ENCODE results near the gene PML. TPM values are rescaled to one million over a fixed set of nuclear protein-coding genes. Genes with fewer than 3 reads are reported as not detected.

Gene PML
- total and polyA plus RNA-seq, 4 donors, result 33.9 to 80.5 (median 60.8) TPM

DNA sequence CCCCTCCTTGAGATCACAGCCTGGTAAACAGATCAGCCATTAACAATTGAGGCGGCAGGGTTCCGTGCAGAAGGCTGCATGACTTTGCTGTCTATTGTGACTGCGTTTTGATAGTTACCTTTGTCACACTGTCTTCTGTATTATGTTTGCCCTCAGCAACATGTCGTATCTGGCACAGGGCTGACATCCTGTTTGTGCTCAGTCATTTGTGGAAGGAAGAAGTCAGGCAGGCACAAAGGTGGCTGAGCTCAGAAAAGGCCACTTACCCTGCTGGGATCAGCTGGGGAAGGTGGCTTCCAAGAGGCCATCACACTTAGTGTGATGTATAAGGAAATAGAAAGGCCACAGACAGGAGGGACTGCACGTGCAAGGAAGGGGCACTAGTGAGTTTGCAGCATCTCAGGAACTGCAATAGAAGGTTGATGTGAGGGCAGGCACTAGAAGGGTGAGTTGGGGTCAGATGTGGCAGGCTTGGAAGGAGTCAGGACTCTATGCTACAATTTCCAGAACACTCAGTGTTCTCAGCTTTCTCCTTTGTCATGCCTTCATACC, 13.4 kb downstream of the PML start:
- Histone ChIP-seq H3K36me3 (ENCODE audit: control insufficient read depth in 4 of 4, insufficient read depth in 4 of 4, low read length in 4 of 4) (peaks cover 5 to 18% (median 11%) of the 10 kb centered on the region in 4 donors), H3K27ac (ENCODE audit: low read depth in 1 of 2, low read length in 1 of 2) (peak overlapping the region in 1 of 2 donors; percentile 35), H3K27me3 (ENCODE audit: control insufficient read depth in 3 of 3, insufficient read depth in 3 of 3, low read length in 2 of 3) (no peaks in the 10 kb centered on the region), H3K9me3 (ENCODE audit: control insufficient read depth in 4 of 4, insufficient read depth in 3 of 4, low read length in 3 of 4) (no peaks in the 10 kb centered on the region), H3K4me1 (ENCODE audit: control insufficient read depth in 5 of 5, insufficient read depth in 5 of 5, low read length in 5 of 5) (peaks cover 0 to 29% (median 14%) of the 10 kb centered on the region in 5 donors), H3K9ac (ENCODE audit: insufficient read depth in 1 of 2, low read length in 2 of 2) (no peak overlapping the region), H3K4me3 (no peak overlapping the region)
- 16 to 42% methylated on average over 5 of the region's 5 CpGs for whole genome bisulfite sequencing, 2 donors
- TF ChIP-seq, protein P1, sequence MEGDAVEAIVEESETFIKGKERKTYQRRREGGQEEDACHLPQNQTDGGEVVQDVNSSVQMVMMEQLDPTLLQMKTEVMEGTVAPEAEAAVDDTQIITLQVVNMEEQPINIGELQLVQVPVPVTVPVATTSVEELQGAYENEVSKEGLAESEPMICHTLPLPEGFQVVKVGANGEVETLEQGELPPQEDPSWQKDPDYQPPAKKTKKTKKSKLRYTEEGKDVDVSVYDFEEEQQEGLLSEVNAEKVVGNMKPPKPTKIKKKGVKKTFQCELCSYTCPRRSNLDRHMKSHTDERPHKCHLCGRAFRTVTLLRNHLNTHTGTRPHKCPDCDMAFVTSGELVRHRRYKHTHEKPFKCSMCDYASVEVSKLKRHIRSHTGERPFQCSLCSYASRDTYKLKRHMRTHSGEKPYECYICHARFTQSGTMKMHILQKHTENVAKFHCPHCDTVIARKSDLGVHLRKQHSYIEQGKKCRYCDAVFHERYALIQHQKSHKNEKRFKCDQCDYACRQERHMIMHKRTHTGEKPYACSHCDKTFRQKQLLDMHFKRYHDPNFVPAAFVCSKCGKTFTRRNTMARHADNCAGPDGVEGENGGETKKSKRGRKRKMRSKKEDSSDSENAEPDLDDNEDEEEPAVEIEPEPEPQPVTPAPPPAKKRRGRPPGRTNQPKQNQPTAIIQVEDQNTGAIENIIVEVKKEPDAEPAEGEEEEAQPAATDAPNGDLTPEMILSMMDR (IDR thresholded peaks at IDR 0.05; ENCODE audit: control extremely low read depth, extremely low read depth), result no peak
- ATAC-seq (ENCODE audit: insufficient read depth, low FRiP score) (no peak), DNase-seq (peak in 1 of 3 donors; percentile 8)

DNA sequence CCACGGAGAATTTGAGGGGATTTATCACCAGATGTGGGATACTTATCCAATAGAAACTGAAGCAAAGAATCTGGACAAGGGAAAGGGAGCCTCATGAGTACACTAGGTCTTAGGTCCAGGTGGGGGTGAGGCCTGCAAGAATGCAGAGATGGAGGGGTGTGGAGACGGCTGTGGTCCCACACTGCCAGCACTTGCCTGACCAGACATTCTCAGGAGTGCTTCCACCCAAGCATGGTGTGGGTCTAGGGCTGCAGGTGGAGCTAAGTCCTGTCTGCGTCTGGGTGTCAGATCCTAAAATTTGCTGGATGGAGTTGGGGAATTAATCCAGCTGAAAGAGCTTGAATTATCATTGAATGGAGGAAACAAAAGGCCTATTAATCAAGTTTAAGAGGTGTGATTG, 14.4 kb downstream of the PML start:
- Histone ChIP-seq H3K9me3 (ENCODE audit: control insufficient read depth in 4 of 4, insufficient read depth in 3 of 4, low read length in 3 of 4) (no peaks in the 10 kb centered on the region), H3K9ac (ENCODE audit: insufficient read depth in 1 of 2, low read length in 2 of 2) (no peak overlapping the region), H3K27me3 (ENCODE audit: control insufficient read depth in 3 of 3, insufficient read depth in 3 of 3, low read length in 2 of 3) (no peaks in the 10 kb centered on the region), H3K27ac (ENCODE audit: low read depth in 1 of 2, low read length in 1 of 2) (peak overlapping the region in 1 of 2 donors; percentile 18), H3K4me3 (no peak overlapping the region), H3K36me3 (ENCODE audit: control insufficient read depth in 4 of 4, insufficient read depth in 4 of 4, low read length in 4 of 4) (peaks cover 5 to 19% (median 9%) of the 10 kb centered on the region in 4 donors), H3K4me1 (ENCODE audit: control insufficient read depth in 5 of 5, insufficient read depth in 5 of 5, low read length in 5 of 5) (peaks cover 0 to 29% (median 14%) of the 10 kb centered on the region in 5 donors)
- TF ChIP-seq, protein P1 (IDR thresholded peaks at IDR 0.05; ENCODE audit: control extremely low read depth, extremely low read depth), result no peak
- ATAC-seq (ENCODE audit: insufficient read depth, low FRiP score) (no peak), DNase-seq (no peak)
- WGBS, 2 donors, result 90 to 92% methylated on average over 3 of the region's 3 CpGs

- Histone ChIP-seq H3K36me3 (ENCODE audit: control insufficient read depth in 4 of 4, insufficient read depth in 4 of 4, low read length in 4 of 4) (peaks cover 5 to 15% (median 9%) of the 10 kb centered on the region in 4 donors), H3K4me3 (no peak overlapping the region), H3K27me3 (ENCODE audit: control insufficient read depth in 3 of 3, insufficient read depth in 3 of 3, low read length in 2 of 3) (no peaks in the 10 kb centered on the region), H3K4me1 (ENCODE audit: control insufficient read depth in 5 of 5, insufficient read depth in 5 of 5, low read length in 5 of 5) (peaks cover 0 to 36% (median 14%) of the 10 kb centered on the region in 5 donors), H3K9me3 (ENCODE audit: control insufficient read depth in 4 of 4, insufficient read depth in 3 of 4, low read length in 3 of 4) (no peaks in the 10 kb centered on the region), H3K27ac (ENCODE audit: low read depth in 1 of 2, low read length in 1 of 2) (peak overlapping the region; percentile 56 to 80), H3K9ac (ENCODE audit: insufficient read depth in 1 of 2, low read length in 2 of 2) (peak overlapping the region in 1 of 2 donors; percentile 35)
- TF ChIP-seq, protein P1 (IDR thresholded peaks at IDR 0.05; ENCODE audit: control extremely low read depth, extremely low read depth), result no peak
- ATAC-seq (ENCODE audit: insufficient read depth, low FRiP score), result no peak
- DNase-seq, result no peak
- 36 to 46% methylated on average over 2 of the region's 2 CpGs for WGBS, 2 donors
These were observed 16.5 kb downstream of the PML start for GRCh38 chr15:74010929-74011540.

Data from lung (tissue), 12 donors.